Measurements from ENCODE around the gene PLCH2. TPM values are rescaled to one million over a fixed set of nuclear protein-coding genes. Genes with fewer than 3 reads are reported as not detected.
A peak's percentile ranks its signal among the peaks of the same experiment; 100 is the strongest.

PLCH2 gene
- total RNA-seq, 1 donor from 2014 or later = 30.7 TPM

DNA sequence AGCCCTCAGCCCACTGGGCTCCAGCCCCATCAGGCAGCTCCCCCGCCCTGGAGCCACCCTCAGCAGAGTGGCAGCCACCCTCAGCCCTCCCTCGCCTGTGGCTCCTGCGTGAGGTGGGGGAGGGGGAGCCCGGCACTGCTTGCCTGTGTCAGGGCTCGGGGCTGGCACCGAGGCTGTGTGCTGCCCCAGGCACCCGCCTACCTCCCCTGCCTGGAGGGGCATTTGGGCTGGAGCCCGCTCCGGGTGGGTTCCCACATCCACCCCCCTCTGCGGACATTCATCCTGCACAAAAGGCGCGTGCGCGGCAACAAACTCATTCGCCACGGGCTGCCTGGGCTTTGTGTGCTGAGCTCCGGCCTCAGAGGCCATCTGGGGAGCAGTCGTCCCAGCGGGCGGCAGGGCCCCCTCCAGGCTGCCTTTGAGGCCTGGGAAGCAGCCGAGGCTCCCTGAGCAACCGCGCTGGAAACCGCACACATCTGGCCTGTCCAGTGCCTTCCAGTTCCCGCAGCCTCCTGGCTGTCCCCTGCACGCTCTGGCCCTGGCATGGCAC lies 67.5 kb downstream of the PLCH2 start:
- intact Hi-C loops (cut with DNase I) = loop anchor here (10.0 kb wide), 1 partner anchor 349 kb away; the partner anchor contains the start of gene FAAP20
- Histone ChIP-seq H3K27me3 (no peaks in the 10 kb centered on the region), H3K4me1 (peaks cover 58% of the 10 kb centered on the region), H3K9me3 (no peaks in the 10 kb centered on the region), H3K36me3 (no peaks in the 10 kb centered on the region), H3K27ac (no peak overlapping the region), H3K4me3 (no peak overlapping the region)
- no peak for TF ChIP-seq POLR2A (IDR thresholded peaks at IDR 0.05)
- no peak for TF ChIP-seq POLR2AphosphoS5 (IDR thresholded peaks at IDR 0.05; ENCODE audit: insufficient read depth in 1 of 2, low read depth in 1 of 2)
- TF ChIP-seq, protein P1, sequence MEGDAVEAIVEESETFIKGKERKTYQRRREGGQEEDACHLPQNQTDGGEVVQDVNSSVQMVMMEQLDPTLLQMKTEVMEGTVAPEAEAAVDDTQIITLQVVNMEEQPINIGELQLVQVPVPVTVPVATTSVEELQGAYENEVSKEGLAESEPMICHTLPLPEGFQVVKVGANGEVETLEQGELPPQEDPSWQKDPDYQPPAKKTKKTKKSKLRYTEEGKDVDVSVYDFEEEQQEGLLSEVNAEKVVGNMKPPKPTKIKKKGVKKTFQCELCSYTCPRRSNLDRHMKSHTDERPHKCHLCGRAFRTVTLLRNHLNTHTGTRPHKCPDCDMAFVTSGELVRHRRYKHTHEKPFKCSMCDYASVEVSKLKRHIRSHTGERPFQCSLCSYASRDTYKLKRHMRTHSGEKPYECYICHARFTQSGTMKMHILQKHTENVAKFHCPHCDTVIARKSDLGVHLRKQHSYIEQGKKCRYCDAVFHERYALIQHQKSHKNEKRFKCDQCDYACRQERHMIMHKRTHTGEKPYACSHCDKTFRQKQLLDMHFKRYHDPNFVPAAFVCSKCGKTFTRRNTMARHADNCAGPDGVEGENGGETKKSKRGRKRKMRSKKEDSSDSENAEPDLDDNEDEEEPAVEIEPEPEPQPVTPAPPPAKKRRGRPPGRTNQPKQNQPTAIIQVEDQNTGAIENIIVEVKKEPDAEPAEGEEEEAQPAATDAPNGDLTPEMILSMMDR (IDR thresholded peaks at IDR 0.05) = no peak
- DNase-seq (ENCODE audit: extremely low spot score in 2 of 2) = no peak

DNA sequence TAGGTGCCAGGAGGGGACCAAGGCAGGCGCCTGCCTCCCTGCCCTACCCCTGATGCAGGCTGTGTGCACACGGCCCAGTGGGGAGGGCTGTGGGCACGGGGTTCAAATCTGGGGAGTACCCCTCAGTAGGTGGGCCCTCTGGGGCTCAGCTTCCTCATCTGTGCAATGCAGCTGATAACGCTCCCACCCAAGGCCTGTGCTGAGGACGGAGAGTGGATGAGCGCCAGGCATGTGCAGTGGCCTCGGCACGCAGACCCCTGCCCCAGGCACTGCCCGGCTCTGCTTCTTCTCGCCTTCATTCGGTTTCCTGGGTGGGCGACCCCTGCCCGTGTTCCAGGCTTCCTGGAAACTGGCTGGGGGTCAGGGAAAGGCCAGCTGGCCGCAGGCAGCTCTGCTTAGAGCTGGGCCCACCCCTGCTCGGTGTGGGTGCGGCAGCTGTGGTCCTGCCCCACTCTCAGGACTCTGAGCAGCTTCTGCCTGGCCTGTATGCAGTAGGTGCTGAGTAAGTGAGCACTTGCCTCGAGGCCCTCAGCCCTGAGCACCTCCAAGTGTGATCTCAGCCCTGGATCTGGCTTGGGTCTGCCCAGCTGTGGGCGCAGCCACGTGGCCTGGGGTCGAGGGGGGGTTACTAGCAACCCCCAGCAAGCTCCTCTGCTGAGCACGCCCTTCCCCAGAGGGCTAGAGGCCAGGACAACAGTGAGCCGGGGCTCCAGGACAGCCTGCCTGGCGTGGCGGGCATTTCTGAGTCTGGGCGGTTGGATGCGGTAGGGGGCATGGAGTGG lies 68.2 kb downstream of the PLCH2 start:
- Histone ChIP-seq H3K9me3 (no peaks in the 10 kb centered on the region), H3K27ac (peak overlapping the region; percentile 92), H3K4me3 (no peak overlapping the region), H3K27me3 (no peaks in the 10 kb centered on the region), H3K4me1 (peaks cover 64% of the 10 kb centered on the region), H3K36me3 (no peaks in the 10 kb centered on the region)
- DNase-seq (ENCODE audit: extremely low spot score in 2 of 2) = no peak
- intact Hi-C loops (cut with DNase I) = loop anchor here (10.0 kb wide), 1 partner anchor 349 kb away; the partner anchor contains the start of gene FAAP20
- TF ChIP-seq, protein P1 (IDR thresholded peaks at IDR 0.05) = no peak
- TF ChIP-seq POLR2A (IDR thresholded peaks at IDR 0.05) = no peak
- no peak for TF ChIP-seq POLR2AphosphoS5 (IDR thresholded peaks at IDR 0.05; ENCODE audit: insufficient read depth in 1 of 2, low read depth in 1 of 2)

DNA sequence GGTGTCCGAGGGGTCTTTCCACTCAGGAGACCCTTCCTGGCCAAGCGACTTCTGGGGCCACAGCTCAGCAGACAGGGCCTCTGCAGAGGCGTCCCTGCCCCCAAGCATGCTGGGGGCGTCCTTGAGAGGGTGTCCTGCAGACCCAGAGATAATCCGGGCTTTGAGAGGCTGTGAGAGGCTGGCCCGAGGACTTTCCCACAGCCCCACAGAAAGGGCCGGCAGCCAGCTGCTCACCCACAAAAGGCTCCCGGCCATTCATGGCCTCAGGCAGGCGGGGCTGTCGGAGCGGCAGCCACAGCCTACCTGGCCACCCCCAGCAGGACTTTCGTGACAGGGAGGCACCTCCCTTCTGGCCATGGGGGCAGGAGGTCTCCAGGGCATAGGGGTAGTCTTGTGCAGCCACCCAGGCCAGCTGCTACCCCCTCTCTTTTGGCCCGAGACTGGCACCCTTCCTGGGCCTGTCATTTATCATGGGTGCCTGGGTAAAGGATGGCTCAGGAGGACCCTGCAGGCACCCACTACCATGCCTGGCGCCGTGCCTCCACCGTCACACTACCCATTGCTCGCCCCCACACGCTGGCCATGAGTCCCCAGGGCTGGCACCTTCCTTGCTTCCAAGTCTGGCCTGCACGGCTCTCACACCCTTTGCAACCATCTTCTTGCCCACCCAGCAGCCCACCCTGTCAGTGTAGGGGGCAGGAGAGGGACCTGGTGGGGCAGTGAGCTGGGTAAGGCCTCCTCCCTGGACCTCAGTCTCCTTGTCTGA lies 69.0 kb downstream of the PLCH2 start:
- H3K27ac ChIP-seq = peak overlapping the region; percentile 92
- peaks cover 69% of the 10 kb centered on the region for H3K4me1 ChIP-seq
- intact Hi-C loops (cut with DNase I) = loop anchor here (5.0 to 10.0 kb wide), 2 partner anchors 42 to 350 kb away; partner anchors contain the start of genes FAAP20 and PRXL2B
- no peaks in the 10 kb centered on the region for H3K36me3 ChIP-seq
- H3K27me3 ChIP-seq = no peaks in the 10 kb centered on the region
- H3K4me3 ChIP-seq = no peak overlapping the region
- H3K9me3 ChIP-seq = no peaks in the 10 kb centered on the region
- no peak for DNase-seq (ENCODE audit: extremely low spot score in 2 of 2)
- no peak for TF ChIP-seq POLR2AphosphoS5 (IDR thresholded peaks at IDR 0.05; ENCODE audit: insufficient read depth in 1 of 2, low read depth in 1 of 2)
- TF ChIP-seq, protein P1 (IDR thresholded peaks at IDR 0.05) = no peak

DNA sequence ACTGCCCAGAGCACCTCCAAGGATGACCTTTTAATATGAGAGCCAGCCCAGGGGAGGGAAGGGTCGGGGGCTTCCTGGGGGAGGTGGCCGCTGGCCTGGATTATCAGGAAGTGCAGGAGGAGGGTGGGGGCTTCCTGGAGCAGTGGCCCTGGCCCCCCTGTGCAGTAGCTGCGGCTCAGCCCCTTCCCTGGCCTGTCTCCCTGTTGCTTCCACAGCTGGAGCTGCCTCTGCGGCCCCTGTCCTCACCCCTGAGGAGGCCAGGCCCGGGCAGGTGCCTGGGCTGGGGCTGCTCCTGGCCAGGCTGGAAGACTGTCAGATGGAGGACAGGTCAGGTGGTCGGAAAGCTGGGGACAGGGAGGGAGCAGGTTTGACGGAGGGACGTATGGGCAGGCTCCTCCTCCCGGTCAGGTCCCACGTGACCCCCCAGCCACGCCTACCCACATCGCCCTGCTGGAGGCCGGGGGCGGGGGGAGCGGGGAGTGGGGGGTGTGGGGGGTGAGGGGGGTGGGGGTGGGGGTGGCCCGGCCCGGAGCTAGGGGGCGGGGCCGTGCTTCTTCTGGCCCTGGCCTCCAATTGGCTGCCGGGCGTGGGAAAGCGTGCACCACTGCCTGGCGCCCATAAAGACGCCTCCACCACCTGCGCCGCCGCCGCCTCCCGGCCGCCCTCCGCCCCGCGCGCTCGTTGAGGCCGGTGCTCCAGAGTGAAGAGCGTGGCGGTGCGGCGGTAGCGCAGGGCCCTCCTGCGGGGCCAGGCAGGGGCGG lies 69.8 kb downstream of the PLCH2 start:
- no peaks in the 10 kb centered on the region for H3K27me3 ChIP-seq
- no peaks in the 10 kb centered on the region for H3K9me3 ChIP-seq
- intact Hi-C loops (cut with DNase I) = loop anchor here (2.0 to 10.0 kb wide), 3 partner anchors 41 to 351 kb away; partner anchors contain the start of genes FAAP20, PEX10 and PRXL2B
- peak overlapping the region; percentile 47 to 53 for H3K4me3 ChIP-seq
- peak in 1 of 2 donors; percentile 95 for DNase-seq (ENCODE audit: extremely low spot score in 2 of 2)
- peak overlapping the region; percentile 92 for H3K27ac ChIP-seq
- peak in 1 of 2 donors; percentile 20 for TF ChIP-seq POLR2AphosphoS5 (IDR thresholded peaks at IDR 0.05; ENCODE audit: insufficient read depth in 1 of 2, low read depth in 1 of 2)
- no peak for TF ChIP-seq POLR2A (IDR thresholded peaks at IDR 0.05)
- peaks cover 62% of the 10 kb centered on the region for H3K4me1 ChIP-seq
- H3K36me3 ChIP-seq = no peaks in the 10 kb centered on the region
